ENCODE measurements around the gene CDK5RAP2.
"Not testable (repeated sequence)": the region's sequence is repeated elsewhere in the genome, so short reads cannot be mapped to it uniquely, and the experiment has no call there.

The CDK5RAP2 gene

DNA sequence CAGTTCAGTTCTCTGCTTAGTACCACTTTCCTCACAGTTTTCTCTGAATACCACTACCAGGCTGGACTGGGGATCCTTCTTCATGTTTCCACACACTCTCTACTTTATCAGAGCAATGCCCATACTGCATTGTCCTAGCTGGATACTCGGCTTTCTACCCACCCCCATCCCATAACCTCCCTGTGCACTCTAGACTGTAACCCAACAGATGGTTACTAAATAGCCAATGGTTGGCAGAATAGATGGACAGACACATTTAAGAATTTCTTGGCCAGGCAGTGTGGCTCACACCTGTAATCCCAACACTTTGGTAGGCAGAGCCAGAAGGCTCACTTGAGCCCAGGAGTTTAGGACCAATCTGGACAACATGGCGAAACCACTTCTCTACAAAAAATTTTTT, 22.8 kb downstream of the CDK5RAP2 start:
- H3K27ac ChIP-seq (ENCODE audit: low read length), result no peak overlapping the region
- H3K79me2 ChIP-seq (ENCODE audit: low read length), result peaks cover 22% of the 10 kb centered on the region
- no peak overlapping the region for H3K4me2 ChIP-seq (ENCODE audit: low read length)
- peaks cover 35% of the 10 kb centered on the region for H3K36me3 ChIP-seq (replicated peaks; ENCODE audit: low read depth, low read length)
- peaks cover 3% of the 10 kb centered on the region; the same call in 1 of the 2 replicates for H4K20me1 ChIP-seq (ENCODE audit: insufficient read depth, low read length)
- H3K4me3 ChIP-seq (ENCODE audit: low read length), result no peak overlapping the region
- no peak overlapping the region for H2AFZ ChIP-seq (ENCODE audit: low read depth, low read length)
- no peaks in the 10 kb centered on the region for H3K9me3 ChIP-seq (ENCODE audit: insufficient read depth, low read length)
- no peak overlapping the region for H3K9ac ChIP-seq (ENCODE audit: low read length)
- H3K4me1 ChIP-seq (ENCODE audit: low read length), result peaks cover 6% of the 10 kb centered on the region
- H3K27me3 ChIP-seq (ENCODE audit: low read depth, low read length), result no peaks in the 10 kb centered on the region
- TF ChIP-seq, protein P1, sequence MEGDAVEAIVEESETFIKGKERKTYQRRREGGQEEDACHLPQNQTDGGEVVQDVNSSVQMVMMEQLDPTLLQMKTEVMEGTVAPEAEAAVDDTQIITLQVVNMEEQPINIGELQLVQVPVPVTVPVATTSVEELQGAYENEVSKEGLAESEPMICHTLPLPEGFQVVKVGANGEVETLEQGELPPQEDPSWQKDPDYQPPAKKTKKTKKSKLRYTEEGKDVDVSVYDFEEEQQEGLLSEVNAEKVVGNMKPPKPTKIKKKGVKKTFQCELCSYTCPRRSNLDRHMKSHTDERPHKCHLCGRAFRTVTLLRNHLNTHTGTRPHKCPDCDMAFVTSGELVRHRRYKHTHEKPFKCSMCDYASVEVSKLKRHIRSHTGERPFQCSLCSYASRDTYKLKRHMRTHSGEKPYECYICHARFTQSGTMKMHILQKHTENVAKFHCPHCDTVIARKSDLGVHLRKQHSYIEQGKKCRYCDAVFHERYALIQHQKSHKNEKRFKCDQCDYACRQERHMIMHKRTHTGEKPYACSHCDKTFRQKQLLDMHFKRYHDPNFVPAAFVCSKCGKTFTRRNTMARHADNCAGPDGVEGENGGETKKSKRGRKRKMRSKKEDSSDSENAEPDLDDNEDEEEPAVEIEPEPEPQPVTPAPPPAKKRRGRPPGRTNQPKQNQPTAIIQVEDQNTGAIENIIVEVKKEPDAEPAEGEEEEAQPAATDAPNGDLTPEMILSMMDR (IDR thresholded peaks at IDR 0.05; ENCODE audit: low read depth, low read length), result no peak
- TF ChIP-seq EZH2phosphoT487 (IDR thresholded peaks at IDR 0.05; ENCODE audit: low read depth), result no peak

DNA sequence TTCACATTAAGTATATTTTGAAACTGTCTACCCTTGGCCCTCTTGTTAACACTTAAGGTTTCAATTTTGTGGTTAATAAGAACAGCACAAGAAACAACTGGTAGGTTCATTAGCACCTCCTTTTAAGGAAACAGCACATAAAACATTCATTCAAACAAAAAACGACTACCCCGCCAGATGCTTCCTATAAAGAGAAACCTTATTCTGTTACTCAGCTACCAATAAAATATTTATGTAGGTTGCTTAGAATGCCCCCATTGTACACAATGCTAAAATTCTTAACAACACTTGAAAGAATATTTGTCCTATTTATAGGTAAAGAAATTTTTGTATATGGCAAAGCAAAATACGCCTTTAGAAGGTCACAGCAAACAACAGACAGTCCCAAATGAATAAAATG, 23.2 kb downstream of the CDK5RAP2 start:
- TF ChIP-seq, protein P1 (IDR thresholded peaks at IDR 0.05; ENCODE audit: low read depth, low read length), result no peak
- no peak for TF ChIP-seq EZH2phosphoT487 (IDR thresholded peaks at IDR 0.05; ENCODE audit: low read depth)
- Histone ChIP-seq H3K9me3 (ENCODE audit: insufficient read depth, low read length) (no peaks in the 10 kb centered on the region), H3K27ac (ENCODE audit: low read length) (no peak overlapping the region), H3K36me3 (replicated peaks; ENCODE audit: low read depth, low read length) (peaks cover 31% of the 10 kb centered on the region), H3K9ac (ENCODE audit: low read length) (no peak overlapping the region), H3K4me1 (ENCODE audit: low read length) (peaks cover 6% of the 10 kb centered on the region), H3K4me3 (ENCODE audit: low read length) (no peak overlapping the region), H3K79me2 (ENCODE audit: low read length) (peaks cover 21% of the 10 kb centered on the region), H4K20me1 (ENCODE audit: insufficient read depth, low read length) (peaks cover 3% of the 10 kb centered on the region; the same call in 1 of the 2 replicates), H3K27me3 (ENCODE audit: low read depth, low read length) (no peaks in the 10 kb centered on the region), H2AFZ (ENCODE audit: low read depth, low read length) (no peak overlapping the region), H3K4me2 (ENCODE audit: low read length) (no peak overlapping the region)

DNA sequence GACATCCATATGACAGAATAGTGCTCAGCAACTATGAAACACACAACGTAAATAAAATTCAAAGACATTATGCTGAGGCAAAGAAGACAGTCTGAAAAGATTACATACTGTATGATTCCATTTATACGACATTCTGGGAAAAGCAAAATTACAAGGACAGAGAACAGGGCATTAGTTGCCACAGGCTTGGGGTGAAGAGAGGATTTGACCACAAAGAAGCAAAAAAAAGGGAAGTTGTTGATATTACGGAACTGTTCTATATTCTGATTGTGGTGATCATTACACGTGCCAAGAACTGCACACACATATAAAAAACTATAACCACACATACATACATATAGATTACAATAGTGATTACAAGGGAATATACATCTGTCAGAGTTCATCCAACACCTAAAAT, 24.1 kb downstream of the CDK5RAP2 start:
- no peaks in the 10 kb centered on the region for H3K27me3 ChIP-seq (ENCODE audit: low read depth, low read length)
- H3K4me1 ChIP-seq (ENCODE audit: low read length), result peaks cover 6% of the 10 kb centered on the region
- H3K36me3 ChIP-seq (replicated peaks; ENCODE audit: low read depth, low read length), result peaks cover 34% of the 10 kb centered on the region
- peaks cover 3% of the 10 kb centered on the region; the same call in 1 of the 2 replicates for H4K20me1 ChIP-seq (ENCODE audit: insufficient read depth, low read length)
- no peaks in the 10 kb centered on the region for H3K9me3 ChIP-seq (ENCODE audit: insufficient read depth, low read length)
- H3K79me2 ChIP-seq (ENCODE audit: low read length), result peaks cover 21% of the 10 kb centered on the region
- H3K4me3 ChIP-seq (ENCODE audit: low read length), result no peak overlapping the region
- H3K4me2 ChIP-seq (ENCODE audit: low read length), result no peak overlapping the region
- no peak overlapping the region for H2AFZ ChIP-seq (ENCODE audit: low read depth, low read length)
- no peak overlapping the region for H3K9ac ChIP-seq (ENCODE audit: low read length)
- no peak overlapping the region for H3K27ac ChIP-seq (ENCODE audit: low read length)
- TF ChIP-seq, protein P1 (IDR thresholded peaks at IDR 0.05; ENCODE audit: low read depth, low read length), result no peak

DNA sequence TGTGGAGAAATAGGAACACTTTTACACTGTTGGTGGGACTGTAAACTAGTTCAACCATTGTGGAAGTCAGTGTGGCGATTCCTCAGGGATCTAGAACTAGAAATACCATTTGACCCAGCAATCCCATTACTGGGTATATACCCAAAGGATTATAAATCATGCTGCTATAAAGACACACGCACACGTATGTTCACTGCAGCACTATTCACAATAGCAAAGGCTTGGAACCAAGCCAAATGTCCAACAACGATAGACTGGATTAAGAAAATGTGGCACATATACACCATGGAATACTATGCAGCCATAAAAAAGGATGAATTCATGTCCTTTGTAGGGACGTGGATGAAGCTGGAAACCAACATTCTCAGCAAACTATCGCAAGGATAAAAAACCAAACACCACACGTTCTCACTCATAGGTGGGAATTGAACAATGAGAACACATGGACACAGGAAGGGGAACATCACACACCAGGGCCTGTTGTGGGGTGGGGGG, 27.7 kb downstream of the CDK5RAP2 start:
- peaks cover 53% of the 10 kb centered on the region for H3K36me3 ChIP-seq (replicated peaks; ENCODE audit: low read depth, low read length)
- H3K79me2 ChIP-seq (ENCODE audit: low read length), result peaks cover 12% of the 10 kb centered on the region

More for the DNA sequence above, 27.7 kb downstream of the CDK5RAP2 start:
- not testable (repeated sequence) for H3K27me3 ChIP-seq (ENCODE audit: low read depth, low read length); H3K4me3 ChIP-seq (ENCODE audit: low read length); H3K4me1 ChIP-seq (ENCODE audit: low read length); H3K4me2 ChIP-seq (ENCODE audit: low read length); H3K9me3 ChIP-seq (ENCODE audit: insufficient read depth, low read length); H3K27ac ChIP-seq (ENCODE audit: low read length); H3K9ac ChIP-seq (ENCODE audit: low read length); H4K20me1 ChIP-seq (ENCODE audit: insufficient read depth, low read length); H2AFZ ChIP-seq (ENCODE audit: low read depth, low read length)
